ENCODE measurements around the gene ST6GALNAC3. TPM values are rescaled to one million over a fixed set of nuclear protein-coding genes. Genes with fewer than 3 reads are reported as not detected.

Gene ST6GALNAC3
- total RNA-seq, 1 experiment from 2014 or later = not detected

GRCh38 chr1:76352741-76353435 is 278.3 kb downstream of the ST6GALNAC3 start:
- in situ Hi-C loops (cut with HindIII; ENCODE audit: low sequenced_read_pairs) = no loop called here
- peak; percentile 59 for DNase-seq (ENCODE audit: low spot score)

GRCh38 chr1:76354236-76354635 is 279.7 kb downstream of the ST6GALNAC3 start:
- DNase-seq (ENCODE audit: low spot score) = no peak
- in situ Hi-C loops (cut with HindIII; ENCODE audit: low sequenced_read_pairs) = no loop called here

GRCh38 chr1:76366726-76367125 is 292.2 kb downstream of the ST6GALNAC3 start:
- in situ Hi-C loops (cut with HindIII; ENCODE audit: low sequenced_read_pairs) = no loop called here

GRCh38 chr1:76371941-76372340 is 297.4 kb downstream of the ST6GALNAC3 start:
- no peak for DNase-seq (ENCODE audit: low spot score)
- in situ Hi-C loops (cut with HindIII; ENCODE audit: low sequenced_read_pairs) = no loop called here

More at GRCh38 chr1:76366726-76367125, 292.2 kb downstream of the ST6GALNAC3 start:
- DNase-seq (ENCODE audit: low spot score) = no peak

GRCh38 chr1:76374086-76374485 is 299.5 kb downstream of the ST6GALNAC3 start:
- in situ Hi-C loops (cut with HindIII; ENCODE audit: low sequenced_read_pairs) = no loop called here
- DNase-seq (ENCODE audit: low spot score) = no peak

GRCh38 chr1:76377247-76377646 is 302.7 kb downstream of the ST6GALNAC3 start:
- no peak for DNase-seq (ENCODE audit: low spot score)
- in situ Hi-C loops (cut with HindIII; ENCODE audit: low sequenced_read_pairs) = no loop called here

GRCh38 chr1:76379506-76379905 is 305.0 kb downstream of the ST6GALNAC3 start:
- in situ Hi-C loops (cut with HindIII; ENCODE audit: low sequenced_read_pairs) = no loop called here
- DNase-seq (ENCODE audit: low spot score) = peak; percentile 96

- DNase-seq (ENCODE audit: low spot score) = no peak
- in situ Hi-C loops (cut with HindIII; ENCODE audit: low sequenced_read_pairs) = no loop called here
These were observed 307.0 kb downstream of the ST6GALNAC3 start for GRCh38 chr1:76381450-76382097.

- no peak for DNase-seq (ENCODE audit: low spot score)
- in situ Hi-C loops (cut with HindIII; ENCODE audit: low sequenced_read_pairs) = no loop called here
These were observed 313.7 kb downstream of the ST6GALNAC3 start for GRCh38 chr1:76388261-76388660.

GRCh38 chr1:76390456-76390855 is 315.9 kb downstream of the ST6GALNAC3 start:
- peak; percentile 97 for DNase-seq (ENCODE audit: low spot score)
- in situ Hi-C loops (cut with HindIII; ENCODE audit: low sequenced_read_pairs) = no loop called here

GRCh38 chr1:76395059-76395458 is 320.5 kb downstream of the ST6GALNAC3 start:
- DNase-seq (ENCODE audit: low spot score) = no peak
- in situ Hi-C loops (cut with HindIII; ENCODE audit: low sequenced_read_pairs) = no loop called here

GRCh38 chr1:76402128-76402527 is 327.6 kb downstream of the ST6GALNAC3 start:
- in situ Hi-C loops (cut with HindIII; ENCODE audit: low sequenced_read_pairs) = no loop called here
- DNase-seq (ENCODE audit: low spot score) = no peak

GRCh38 chr1:76408303-76408702 is 333.8 kb downstream of the ST6GALNAC3 start:
- in situ Hi-C loops (cut with HindIII; ENCODE audit: low sequenced_read_pairs) = no loop called here
- no peak for DNase-seq (ENCODE audit: low spot score)

- no peak for DNase-seq (ENCODE audit: low spot score)
- in situ Hi-C loops (cut with HindIII; ENCODE audit: low sequenced_read_pairs) = no loop called here
These were observed 336.0 kb downstream of the ST6GALNAC3 start for GRCh38 chr1:76410499-76410898.

GRCh38 chr1:76418531-76418930 is 344.0 kb downstream of the ST6GALNAC3 start:
- in situ Hi-C loops (cut with HindIII; ENCODE audit: low sequenced_read_pairs) = no loop called here
- no peak for DNase-seq (ENCODE audit: low spot score)

GRCh38 chr1:76419603-76420002 is 345.1 kb downstream of the ST6GALNAC3 start:
- no peak for DNase-seq (ENCODE audit: low spot score)
- in situ Hi-C loops (cut with HindIII; ENCODE audit: low sequenced_read_pairs) = no loop called here

GRCh38 chr1:76425201-76426145 is 350.9 kb downstream of the ST6GALNAC3 start:
- DNase-seq (ENCODE audit: low spot score) = no peak

GRCh38 chr1:76426606-76427005 is 352.1 kb downstream of the ST6GALNAC3 start:
- in situ Hi-C loops (cut with HindIII; ENCODE audit: low sequenced_read_pairs) = no loop called here
- DNase-seq (ENCODE audit: low spot score) = no peak

More at GRCh38 chr1:76425201-76426145, 350.9 kb downstream of the ST6GALNAC3 start:
- in situ Hi-C loops (cut with HindIII; ENCODE audit: low sequenced_read_pairs) = no loop called here

- no peak for DNase-seq (ENCODE audit: low spot score)
- in situ Hi-C loops (cut with HindIII; ENCODE audit: low sequenced_read_pairs) = no loop called here
These were observed 353.5 kb downstream of the ST6GALNAC3 start for GRCh38 chr1:76428028-76428427.

GRCh38 chr1:76430531-76430930 is 356.0 kb downstream of the ST6GALNAC3 start:
- in situ Hi-C loops (cut with HindIII; ENCODE audit: low sequenced_read_pairs) = no loop called here
- no peak for DNase-seq (ENCODE audit: low spot score)

Measured in G401 (cell line).